ENCODE data around the gene ZNF672. TPM values are rescaled to one million over a fixed set of nuclear protein-coding genes. Genes with fewer than 3 reads are reported as not detected.

ZNF672 gene
- total and polyA plus RNA-seq, 2 of the 13 experiments (the other 11 are each of a cell fraction or from before 2014, with no cell fraction given) = 17.2 to 22.9 TPM

DNA sequence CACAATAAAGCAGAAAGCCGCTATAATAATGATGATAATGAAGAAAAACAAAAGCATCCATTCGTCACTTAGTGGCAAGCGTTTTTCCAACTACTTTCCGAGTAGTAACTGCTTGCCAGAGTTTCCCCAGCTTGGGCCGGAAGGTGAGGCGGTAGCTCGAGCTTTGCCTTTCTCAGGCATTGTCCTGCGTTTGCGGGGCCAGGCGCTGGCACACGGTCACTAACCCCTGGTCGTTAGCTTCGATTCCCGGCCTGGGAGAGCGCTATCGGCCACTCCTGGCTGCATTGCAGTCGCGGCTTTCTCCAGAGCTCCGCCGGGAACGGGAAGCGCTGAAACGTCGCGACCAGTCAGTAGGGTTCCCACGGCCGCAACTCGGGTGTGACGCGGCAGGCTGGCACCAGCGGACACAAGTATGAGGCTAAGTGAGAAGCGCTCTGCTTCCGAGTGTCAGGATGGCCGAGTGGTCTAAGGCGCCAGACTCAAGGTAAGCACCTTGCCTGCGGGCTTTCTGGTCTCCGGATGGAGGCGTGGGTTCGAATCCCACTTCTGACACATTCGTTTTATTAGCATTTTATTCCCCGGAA, 35.5 kb downstream of the ZNF672 start (continued):
- no peak for TF ChIP-seq THRA (CRISPR knock-in tag; IDR thresholded peaks at IDR 0.05; ENCODE audit: borderline replicate concordance)
- TF ChIP-seq NR0B2 (CRISPR knock-in tag; IDR thresholded peaks at IDR 0.05) = peak; percentile 53
- TF ChIP-seq ZNF563 (CRISPR knock-in tag; IDR thresholded peaks at IDR 0.05) = no peak; the same call in 1 of the 2 replicates
- no peak for TF ChIP-seq ISX (CRISPR knock-in tag; conservative IDR thresholded peaks at IDR 0.05)
- TF ChIP-seq ZNF547 (CRISPR knock-in tag; IDR thresholded peaks at IDR 0.05) = peak; percentile 81; the same call in 1 of the 2 replicates
- peak; percentile 78; the same call in 1 of the 2 replicates for TF ChIP-seq MEIS2 (CRISPR knock-in tag; IDR thresholded peaks at IDR 0.05)
- 0 out of 2 replicates have a peak, but pooled peaks have one; percentile 38 for TF ChIP-seq KLF6 (CRISPR knock-in tag; IDR thresholded peaks at IDR 0.05)
- TF ChIP-seq ZNF101 (CRISPR knock-in tag; IDR thresholded peaks at IDR 0.05; ENCODE audit: borderline replicate concordance, low read depth) = no peak
- no peak for TF ChIP-seq SUZ12 (IDR thresholded peaks at IDR 0.05; ENCODE audit: low read depth, low read length)
- TF ChIP-seq DRAP1 (CRISPR knock-in tag; IDR thresholded peaks at IDR 0.05) = no peak; the same call in 1 of the 2 replicates
- no peak; the same call in 1 of the 2 replicates for TF ChIP-seq MIER3 (CRISPR knock-in tag; IDR thresholded peaks at IDR 0.05; ENCODE audit: borderline replicate concordance)
- no peak; the same call in 1 of the 2 replicates for TF ChIP-seq NRL (CRISPR knock-in tag; IDR thresholded peaks at IDR 0.05; ENCODE audit: borderline replicate concordance)
- TF ChIP-seq, protein P1, sequence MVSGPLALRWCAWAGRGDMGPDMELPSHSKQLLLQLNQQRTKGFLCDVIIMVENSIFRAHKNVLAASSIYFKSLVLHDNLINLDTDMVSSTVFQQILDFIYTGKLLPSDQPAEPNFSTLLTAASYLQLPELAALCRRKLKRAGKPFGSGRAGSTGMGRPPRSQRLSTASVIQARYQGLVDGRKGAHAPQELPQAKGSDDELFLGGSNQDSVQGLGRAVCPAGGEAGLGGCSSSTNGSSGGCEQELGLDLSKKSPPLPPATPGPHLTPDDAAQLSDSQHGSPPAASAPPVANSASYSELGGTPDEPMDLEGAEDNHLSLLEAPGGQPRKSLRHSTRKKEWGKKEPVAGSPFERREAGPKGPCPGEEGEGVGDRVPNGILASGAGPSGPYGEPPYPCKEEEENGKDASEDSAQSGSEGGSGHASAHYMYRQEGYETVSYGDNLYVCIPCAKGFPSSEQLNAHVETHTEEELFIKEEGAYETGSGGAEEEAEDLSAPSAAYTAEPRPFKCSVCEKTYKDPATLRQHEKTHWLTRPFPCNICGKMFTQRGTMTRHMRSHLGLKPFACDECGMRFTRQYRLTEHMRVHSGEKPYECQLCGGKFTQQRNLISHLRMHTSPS (CRISPR knock-in tag; IDR thresholded peaks at IDR 0.05; ENCODE audit: low read depth) = peak; percentile 74
- peak; percentile 82 for TF ChIP-seq HIVEP1 (CRISPR knock-in tag; IDR thresholded peaks at IDR 0.05)
- TF ChIP-seq MAFF (IDR thresholded peaks at IDR 0.05; ENCODE audit: low read depth, low read length) = no peak
- TF ChIP-seq, protein P2, sequence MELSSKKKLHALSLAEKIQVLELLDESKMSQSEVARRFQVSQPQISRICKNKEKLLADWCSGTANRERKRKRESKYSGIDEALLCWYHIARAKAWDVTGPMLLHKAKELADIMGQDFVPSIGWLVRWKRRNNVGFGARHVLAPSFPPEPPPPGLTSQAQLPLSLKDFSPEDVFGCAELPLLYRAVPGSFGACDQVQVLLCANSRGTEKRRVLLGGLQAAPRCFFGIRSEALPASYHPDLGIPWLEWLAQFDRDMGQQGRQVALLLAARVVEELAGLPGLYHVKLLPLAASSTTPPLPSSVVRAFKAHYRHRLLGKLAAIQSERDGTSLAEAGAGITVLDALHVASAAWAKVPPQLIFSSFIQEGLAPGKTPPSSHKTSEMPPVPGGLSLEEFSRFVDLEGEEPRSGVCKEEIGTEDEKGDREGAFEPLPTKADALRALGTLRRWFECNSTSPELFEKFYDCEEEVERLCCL (CRISPR knock-in tag; IDR thresholded peaks at IDR 0.05; ENCODE audit: borderline replicate concordance) = no peak
- no peak for TF ChIP-seq CHCHD3 (CRISPR knock-in tag; IDR thresholded peaks at IDR 0.05)
- TF ChIP-seq, protein P3, sequence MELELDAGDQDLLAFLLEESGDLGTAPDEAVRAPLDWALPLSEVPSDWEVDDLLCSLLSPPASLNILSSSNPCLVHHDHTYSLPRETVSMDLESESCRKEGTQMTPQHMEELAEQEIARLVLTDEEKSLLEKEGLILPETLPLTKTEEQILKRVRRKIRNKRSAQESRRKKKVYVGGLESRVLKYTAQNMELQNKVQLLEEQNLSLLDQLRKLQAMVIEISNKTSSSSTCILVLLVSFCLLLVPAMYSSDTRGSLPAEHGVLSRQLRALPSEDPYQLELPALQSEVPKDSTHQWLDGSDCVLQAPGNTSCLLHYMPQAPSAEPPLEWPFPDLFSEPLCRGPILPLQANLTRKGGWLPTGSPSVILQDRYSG (CRISPR knock-in tag; IDR thresholded peaks at IDR 0.05) = no peak
- TF ChIP-seq HMG20B (CRISPR knock-in tag; conservative IDR thresholded peaks at IDR 0.05) = no peak
- 0 out of 2 replicates have a peak, but pooled peaks have one; percentile 4 for TF ChIP-seq ZNF878 (CRISPR knock-in tag; IDR thresholded peaks at IDR 0.05)
- no peak for TF ChIP-seq EHMT2 (IDR thresholded peaks at IDR 0.05; ENCODE audit: borderline replicate concordance, low read depth, low read length)
- peak; percentile 59; the same call in 1 of the 2 replicates for TF ChIP-seq SP4 (CRISPR knock-in tag; IDR thresholded peaks at IDR 0.05)

All from HepG2 (cell line).